ELF-1 (cell line): ENCODE data around the gene TRH.

ENCODE experiments used
- DNase-seq: peaks from one replicate; pipeline ENCODE4 v3.0.0-alpha.2; 2016; ENCODE audit warnings: low read depth, low spot score

TRH gene, protein sequence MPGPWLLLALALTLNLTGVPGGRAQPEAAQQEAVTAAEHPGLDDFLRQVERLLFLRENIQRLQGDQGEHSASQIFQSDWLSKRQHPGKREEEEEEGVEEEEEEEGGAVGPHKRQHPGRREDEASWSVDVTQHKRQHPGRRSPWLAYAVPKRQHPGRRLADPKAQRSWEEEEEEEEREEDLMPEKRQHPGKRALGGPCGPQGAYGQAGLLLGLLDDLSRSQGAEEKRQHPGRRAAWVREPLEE

DNA sequence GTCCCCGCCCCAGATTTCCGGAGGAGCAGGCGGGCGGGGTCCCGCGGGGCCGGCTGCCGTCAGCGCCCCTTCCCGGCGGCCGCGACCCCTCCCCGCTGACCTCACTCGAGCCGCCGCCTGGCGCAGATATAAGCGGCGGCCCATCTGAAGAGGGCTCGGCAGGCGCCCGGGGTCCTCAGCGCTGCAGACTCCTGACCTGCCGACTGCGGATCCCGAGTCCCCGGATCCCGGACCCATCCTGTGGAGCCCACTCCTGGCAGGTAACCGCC lies at the start of gene TRH:
Gene TRH (plus strand): TSS at position 157 of the 269 bp plus-strand sequence. CDS start 1,097 bp downstream, outside the sequence.
- no peak for DNase-seq

DNA sequence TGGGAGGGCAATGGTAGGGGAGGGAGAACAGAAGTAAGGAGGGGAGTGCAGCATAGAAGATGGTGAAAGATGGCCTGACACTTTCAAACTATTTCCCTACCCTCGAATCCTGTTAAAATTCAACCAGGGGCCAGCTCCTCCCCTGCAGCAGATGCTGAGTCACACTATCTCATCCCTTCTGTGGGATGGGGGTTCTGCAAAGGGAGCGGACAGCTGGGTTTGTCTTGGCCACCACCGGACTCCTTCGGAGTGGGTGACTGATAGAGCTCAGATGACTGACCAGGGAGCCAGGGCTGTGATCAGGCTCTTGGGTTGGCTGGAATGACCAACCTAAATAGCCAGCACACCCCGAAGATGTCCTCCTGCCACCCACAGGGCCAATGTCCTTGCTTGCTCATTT lies 47.4 kb upstream of the TRH start:
- no peak for DNase-seq

DNA sequence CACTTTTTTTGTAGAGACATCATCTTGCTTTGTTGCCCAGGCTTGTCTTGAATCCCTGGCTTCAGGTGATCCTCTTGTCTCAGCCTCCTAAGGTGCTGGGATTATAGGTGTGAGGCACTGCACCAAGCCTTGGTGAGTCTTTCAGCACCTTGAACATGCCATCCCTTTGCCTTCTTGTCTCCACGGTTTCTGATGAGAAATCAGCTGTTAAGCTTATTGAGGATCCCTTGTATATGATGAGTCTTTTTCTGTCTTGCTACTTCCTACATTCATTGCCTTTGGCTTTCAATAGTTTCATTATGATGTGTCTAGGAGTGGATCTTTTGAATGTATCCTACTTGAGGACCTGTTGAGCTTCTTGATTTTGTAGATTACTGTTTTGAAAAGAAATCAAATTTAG lies 45.1 kb upstream of the TRH start:
- no peak for DNase-seq

DNA sequence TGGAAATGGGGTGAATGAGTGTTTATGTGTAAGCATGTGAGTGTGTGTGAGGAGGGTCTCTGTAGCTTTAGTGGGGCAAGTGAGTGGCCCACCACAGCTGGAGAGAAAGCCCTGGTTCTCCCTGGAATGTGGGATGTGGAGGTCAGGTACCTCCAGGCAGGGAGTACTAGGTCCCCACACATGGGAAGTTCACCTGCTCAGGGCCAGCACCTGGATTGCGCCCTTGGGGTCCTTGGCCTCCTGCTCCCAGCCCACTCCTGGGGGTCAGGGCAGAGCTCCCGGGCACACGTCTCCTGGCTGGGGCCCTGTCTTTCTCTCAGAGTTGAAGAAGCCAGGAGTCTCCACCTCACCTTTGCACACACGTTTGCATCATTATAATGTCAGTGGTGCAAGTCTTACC lies 41.0 kb upstream of the TRH start:
- no peak for DNase-seq

DNA sequence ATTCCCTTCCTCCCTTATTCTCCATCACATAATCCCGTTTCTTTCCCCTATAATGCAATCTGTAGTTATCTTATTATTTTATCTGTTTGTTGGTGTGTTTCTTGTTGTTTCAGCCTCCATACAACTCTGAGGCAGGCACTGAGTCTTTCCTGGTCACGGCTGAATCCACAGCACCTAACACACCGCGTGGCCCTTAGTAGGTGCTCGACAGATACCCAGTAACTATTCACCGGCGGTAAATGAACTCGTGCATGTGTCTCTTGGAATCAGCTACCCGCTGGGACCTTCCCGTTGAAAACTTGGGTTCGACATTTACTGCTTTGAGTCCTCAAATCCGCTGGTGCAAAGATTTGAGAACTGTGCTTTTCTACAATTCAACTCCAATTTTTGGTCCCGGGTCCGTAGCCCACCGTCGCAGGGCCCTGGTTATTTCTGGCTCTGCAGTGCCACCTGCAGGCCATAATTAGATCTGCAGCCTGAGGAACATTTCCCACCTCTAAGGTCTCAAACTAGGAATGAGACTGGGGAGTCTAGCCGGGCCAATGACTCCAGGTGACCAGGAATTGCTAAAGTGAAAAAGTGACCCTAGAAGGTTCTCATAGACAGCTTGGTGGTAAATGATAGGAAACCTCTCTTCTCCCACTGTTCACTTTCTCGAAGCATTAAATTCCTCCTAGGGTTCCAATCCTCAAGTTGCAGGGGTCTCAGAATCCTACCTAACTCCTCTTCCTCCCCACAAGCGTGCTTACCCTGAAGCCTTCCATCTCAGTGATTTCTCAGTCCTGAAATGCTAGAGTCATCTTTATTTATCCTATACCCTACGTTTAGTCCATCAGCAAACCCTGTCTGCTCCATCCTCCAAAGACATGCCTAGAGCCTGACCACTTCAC lies 40.0 kb upstream of the TRH start:
- DNase-seq, result peak; percentile 71

DNA sequence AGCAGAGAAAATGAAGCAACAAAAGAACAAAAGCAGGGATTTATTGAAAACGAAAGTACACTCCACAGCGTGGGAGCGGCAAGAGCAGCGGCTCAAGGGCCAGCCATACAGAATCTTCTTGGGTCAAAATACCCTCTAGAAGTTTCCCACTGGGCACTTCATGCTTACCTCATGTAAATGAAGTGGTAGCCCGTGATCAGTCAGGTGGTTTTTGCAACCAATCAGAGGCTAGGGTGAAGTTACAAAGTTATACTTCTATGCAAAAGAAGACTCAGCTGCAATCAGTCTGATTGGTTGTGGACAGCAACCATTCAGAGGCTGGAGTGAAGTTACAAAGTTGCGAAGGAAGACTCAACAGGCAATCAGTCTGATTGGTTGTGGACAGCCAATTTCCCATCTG lies 37.8 kb upstream of the TRH start:
- peak; percentile 16 for DNase-seq

DNA sequence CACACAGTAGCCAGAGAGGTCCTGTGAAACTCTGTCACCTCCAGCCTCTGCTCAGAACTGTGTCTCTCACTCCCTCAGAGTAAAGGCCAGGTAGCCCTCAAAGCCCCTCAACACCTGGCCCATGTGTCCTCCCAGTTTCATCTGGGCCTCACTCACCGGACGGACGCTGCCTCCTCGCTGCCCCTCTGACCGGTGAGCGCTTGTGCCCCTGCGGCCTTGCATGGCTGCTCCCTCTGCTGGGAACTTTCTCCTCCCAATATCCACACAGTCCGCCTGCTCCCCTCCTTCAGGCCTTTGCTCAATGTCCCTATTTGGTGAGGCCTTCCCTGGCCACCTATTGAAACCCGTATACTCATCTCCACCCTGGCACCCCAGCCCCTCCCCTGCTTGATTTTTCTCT lies 36.8 kb upstream of the TRH start:
- DNase-seq, result peak; percentile 46

DNA sequence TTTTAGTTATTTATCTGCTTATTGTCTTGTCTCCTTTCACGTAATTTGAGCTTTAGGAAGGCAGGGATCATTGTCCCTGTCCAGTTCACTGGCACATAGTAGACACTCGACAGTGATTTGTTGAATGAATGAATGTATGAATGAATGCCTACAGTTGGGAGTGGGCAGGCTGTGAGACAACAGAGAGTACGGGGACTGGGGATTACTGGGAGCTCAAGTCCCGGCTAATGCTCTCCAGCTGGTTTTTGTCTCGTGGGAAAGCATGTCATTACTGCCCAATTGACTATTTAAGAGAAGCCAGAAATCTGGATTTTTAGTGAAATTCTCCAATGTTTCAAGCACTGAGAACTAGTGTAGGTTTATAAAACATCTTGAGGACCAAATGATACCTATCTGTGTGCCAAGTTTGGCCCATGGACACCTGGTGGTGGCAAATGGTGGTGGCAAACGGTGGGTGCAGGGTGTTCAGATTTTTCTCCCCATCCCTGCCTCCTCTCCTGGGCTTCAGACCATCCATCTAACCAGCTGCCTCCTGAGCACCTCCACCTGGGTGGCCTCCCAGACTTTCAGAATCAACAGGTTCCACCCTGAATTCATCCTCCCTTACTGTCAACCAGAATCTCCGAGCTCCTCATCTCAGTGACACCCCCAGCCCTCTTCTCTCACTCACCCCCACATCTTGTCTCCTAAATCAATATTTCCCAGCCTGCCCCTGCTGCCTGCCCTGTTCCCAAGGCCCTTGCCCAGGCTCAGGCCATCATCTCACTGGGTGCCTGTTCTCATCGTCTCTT lies 36.2 kb upstream of the TRH start:
- no peak for DNase-seq

DNA sequence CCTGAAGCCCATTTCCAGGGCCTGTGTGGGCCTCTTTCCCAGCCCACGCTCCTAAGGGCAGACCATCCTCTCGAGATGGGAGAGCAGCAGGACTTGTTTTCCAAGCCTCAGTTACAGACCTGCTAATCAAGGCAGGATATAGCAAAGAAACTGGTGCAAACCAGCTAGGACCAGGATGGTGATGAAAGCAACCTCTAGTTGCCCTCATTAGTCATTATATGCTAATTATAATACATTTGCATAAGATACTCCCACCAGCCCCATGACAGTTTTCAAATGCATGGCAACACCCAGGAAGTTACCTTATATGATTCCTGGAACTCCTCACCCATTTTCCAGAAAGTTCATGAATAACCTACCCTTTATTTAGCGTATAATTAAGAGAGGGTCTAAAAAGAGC lies 34.4 kb upstream of the TRH start:
- DNase-seq, result no peak

DNA sequence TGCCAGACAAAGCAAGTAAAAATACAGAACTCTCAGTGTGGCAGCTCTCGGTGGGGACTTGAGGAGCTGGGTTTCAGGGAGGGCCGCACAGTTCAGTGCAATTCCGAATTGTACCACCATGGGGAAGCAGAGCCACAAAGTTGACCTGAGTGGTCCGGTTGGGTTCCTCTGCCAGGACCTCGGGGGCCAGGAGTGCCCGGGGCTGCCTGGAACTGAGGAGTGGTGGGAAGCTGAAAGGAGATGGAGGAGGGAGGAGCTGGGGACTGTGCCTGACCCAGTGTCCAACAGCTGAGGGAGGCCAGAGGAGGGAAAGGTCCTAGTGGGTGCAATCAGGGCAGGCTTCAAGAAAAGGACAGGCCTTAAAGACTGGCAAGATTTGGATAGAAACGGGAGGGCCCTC lies 32.2 kb upstream of the TRH start:
- peak; percentile 94 for DNase-seq

DNA sequence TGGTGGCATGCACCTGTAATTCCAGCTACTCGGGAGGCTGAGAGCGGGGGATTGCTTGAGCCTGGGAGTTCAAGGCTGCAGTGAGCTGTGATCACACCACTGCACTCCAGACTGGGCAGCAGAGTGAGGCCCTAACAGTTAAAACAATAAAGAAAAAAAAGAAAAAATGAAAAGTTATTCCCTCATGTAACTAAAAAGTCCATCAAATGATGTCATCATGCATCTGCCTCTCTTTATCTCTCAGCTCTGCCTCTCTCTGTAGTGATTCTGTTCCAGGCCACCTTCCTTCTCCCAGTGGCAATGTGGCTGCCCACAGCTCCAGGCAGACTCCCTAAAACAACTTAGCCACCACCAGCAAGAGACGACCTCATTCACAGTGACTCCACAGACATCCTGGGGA lies 31.5 kb upstream of the TRH start:
- no peak for DNase-seq

DNA sequence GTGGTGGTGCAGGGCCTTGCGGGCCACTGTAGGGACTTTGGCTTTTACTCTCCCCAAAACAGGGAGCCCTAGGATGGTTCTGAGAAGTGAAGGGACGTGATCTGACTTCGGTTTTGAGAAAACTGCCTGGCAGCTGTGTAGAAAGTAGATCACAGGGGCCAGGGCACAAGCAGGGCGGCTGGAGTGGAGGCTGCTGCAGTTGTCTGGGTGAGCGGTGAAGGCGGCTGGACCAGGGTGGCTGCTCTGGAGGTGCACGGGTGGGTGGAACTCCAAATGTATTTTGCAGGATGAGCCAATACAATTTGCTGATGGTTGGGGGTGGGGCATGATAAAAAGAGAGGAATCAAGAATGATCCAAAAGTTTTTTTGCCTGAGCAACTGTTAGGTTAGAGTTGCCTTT lies 29.8 kb upstream of the TRH start:
- no peak for DNase-seq

DNA sequence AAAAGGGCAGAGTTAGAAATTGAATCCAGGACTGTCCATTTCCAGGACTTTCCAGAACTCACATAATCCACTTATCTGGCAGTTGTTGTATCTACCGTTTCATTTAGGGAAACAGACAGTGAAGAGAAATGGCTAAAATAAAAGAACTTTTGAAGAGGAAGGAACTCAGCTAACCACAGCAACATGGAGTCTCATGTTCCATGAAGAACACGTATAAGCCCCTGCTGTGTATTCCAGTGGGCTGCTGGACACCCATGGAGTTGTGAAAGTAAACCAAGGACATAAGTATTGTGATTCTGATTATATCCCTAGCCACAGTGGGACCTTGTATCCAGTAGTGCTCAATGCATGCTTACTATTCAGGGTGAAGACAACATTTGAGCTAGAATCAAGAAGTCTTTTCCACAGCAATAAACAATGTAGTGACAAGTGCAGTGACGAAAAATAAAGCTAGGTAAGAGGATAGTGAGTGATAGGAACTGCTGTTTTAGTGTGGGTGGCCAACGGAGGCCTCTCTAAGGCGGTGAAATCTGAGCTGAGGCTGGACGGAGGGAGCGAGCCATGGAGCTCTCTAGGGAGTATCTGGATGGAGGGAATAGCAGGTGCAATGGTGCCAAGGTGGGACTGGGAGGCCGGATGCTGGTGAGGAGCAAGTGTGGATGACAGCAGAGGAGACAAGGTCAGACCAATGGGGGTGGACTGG lies 26.8 kb upstream of the TRH start:
- DNase-seq, result no peak

DNA sequence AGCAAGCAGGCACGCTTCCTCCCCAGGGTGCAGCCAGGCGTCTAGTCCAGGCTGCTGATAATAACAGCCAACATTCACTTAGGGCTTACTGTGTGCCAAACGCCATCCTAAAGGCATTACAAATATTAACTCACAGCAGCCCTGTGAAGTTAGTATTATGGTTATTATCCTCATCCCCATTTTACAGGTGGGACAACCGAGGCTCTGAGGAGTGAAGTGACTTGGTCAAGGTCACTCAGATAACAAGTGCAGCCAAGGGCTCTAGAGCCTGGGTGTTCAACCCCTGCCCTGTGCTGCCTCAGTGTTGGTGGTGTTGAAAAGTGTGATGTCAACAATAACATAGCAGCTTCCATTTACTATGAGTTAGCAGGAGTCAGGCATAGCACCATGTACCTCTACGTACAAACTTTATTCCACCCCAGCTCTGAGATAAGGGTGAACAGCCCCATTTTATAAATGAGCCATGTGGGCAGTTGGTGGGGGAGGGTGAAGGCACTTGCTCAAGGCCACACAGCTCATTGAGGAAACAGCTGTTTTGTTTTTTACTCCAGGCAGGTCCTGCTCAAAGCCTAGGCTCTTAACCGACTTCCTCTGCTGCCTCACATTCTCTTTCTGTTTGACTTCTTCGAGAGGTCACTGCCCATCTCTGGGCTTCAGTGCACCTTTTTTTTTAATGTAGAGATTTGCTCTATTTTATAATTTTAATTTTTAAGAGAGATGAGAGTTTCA lies 24.0 kb upstream of the TRH start:
- no peak for DNase-seq

DNA sequence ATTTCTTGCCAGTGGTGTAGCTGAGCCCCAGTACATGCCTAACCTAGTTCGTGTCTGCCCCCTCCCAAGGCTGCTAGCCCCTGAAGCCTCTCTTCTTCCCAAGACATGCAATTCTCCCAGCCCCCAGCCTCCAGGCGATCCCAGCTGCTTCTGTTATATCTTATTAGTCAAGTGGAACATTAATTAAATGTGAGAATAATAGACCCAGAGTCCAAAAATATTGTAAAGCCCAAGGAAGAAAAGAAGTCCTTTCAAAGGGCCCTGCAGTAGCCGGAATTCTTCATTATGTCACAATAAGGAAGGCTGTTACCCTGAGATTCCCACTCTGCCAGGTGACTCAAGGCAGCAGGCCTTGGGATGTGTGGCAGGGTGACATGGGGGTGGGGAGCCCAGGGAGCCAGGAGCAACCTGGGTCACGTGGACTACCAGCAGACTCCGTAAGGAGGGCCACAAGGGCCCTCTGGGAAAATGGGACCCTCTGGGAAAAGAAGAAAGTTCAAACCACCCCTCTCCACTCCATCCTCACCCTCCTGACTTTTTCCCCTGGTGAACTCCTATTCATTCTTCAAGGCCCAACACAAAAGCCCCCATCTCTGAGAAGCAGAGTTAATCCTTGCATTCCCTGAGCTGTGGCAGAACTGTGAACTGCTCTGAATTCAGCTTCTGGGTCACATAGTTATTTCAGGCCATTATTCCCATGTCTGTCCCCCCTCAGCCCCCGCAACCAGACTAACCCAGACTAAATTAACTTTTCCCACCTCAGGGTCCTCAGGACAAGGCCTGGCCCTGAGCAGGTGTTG lies 21.8 kb upstream of the TRH start:
- DNase-seq, result no peak

DNA sequence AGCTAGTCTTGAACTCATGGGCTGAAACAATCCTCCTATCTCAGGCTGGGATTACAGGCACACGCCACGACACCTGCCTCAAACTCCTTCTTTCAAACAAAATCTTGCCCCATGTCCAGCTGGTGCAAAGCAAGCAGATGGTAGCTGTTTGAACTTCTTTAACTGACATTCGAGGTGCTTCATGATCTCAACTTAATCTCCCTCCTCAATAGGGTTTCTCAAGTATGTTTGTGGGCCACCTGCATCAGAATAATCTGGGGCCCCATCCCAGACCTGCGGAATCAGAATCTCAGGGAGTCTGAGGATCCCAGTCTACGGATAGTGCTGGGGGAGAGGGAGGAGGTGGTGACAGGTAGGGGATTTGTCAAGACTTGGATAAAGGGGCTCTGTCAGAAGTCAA lies 20.9 kb upstream of the TRH start:
- no peak for DNase-seq

DNA sequence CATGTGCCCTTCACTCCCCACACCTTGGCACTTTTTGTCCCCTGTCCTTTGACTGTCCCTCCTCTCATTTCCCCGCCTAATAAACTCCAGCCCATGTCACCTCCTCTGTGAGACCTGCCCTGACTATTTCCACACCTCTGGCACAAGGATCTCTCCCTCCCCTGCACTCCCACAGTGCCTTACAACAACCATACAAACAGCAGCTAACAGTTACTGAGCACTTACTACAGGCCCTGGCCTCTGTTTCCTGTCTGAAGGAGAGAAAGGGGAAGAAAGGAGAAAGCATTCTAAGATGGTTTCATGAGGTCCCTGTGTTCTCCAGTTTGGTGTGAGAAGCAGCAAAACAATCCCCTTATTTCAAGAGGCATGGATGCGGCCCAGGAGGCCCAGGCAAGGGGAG lies 20.0 kb upstream of the TRH start:
- DNase-seq, result no peak

DNA sequence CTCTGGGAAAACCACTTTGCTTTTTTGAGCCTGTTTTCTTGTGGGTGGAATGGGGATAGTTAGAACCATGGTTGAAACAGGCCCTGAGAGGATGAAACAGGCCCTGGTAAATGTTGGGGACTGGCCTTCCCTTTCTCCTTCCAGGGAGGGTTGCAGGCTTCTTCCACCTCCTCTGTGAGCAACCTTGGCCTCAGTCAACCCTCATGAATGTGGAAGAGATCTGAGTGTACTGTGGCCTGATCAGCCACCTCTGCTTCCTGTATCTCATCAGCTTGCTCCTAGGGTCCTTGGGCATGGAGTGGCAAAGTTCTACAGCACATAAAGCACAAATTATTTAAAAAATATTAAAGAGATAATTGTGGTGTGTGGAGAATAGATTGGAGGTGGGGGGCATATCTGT lies 17.6 kb upstream of the TRH start:
- DNase-seq, result no peak

DNA sequence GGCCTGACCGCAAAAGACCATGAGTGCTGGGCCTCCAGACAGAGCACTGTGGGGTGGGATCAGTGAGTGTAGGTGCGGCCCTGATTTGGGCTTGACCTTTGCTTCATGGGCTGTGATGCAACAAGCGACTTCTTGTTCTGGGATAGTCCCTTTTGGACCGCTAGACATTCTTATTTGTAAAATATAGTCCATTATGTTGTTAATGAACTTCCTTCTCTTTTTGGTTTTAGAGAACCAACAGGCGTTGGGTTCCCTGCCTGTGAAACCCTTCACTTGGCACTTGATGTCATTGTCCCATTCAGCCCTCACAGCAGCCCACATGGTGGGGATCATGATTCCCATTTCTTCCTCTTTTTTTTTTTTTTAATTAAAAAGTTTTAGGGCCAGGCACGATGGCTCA lies 15.8 kb upstream of the TRH start:
- no peak for DNase-seq

DNA sequence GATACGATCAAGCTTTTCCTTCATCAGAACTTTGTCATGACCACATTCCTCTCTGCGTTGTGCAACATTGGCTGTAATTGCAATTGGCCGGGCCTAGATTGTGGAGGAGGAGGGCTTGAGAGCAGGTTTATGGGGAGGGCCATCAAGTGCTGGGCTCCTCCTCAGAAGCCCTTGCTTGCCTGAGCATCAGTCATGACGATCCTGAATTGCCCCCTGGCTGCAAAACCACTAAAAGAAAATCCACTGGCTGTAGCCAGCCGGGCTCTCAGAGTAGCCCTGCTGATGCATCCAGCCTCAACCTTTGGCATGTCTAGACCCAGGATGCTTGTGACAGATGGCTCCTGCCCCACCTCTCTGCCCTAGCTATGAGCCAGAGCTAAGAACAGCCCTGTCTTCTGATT lies 13.4 kb upstream of the TRH start:
- peak; percentile 27 for DNase-seq

DNA sequence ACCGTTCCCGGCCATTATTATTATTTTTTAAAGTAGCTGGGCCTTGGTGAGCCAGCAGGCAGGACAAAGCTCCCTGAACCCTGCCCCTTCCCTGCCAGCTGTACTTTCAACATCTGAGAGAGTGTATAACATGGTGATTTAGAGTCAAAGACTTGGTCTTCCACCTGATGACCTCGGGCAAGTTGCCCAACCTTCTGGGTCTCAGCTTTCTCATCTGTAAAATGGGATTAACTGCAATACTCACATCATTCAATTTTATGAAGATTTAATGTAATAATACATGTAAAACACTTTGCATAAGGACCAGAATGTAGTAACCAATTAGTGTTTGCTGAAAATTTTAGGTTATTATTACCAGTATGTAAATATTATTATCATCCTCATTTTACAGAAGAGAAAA lies 11.9 kb upstream of the TRH start:
- DNase-seq, result no peak
